GM19238 (cell line): Measurements from ENCODE around the gene TENT5A.
"Not testable (repeated sequence)": the region's sequence is repeated elsewhere in the genome, so short reads cannot be mapped to it uniquely, and the experiment has no call there.

Source experiments
- DNase-seq: peaks from one replicate; pipeline ENCODE4 v3.0.0; 2011; ENCODE audit warnings: low spot score; ENCODE audit not compliant: insufficient read length

The TENT5A gene

DNA sequence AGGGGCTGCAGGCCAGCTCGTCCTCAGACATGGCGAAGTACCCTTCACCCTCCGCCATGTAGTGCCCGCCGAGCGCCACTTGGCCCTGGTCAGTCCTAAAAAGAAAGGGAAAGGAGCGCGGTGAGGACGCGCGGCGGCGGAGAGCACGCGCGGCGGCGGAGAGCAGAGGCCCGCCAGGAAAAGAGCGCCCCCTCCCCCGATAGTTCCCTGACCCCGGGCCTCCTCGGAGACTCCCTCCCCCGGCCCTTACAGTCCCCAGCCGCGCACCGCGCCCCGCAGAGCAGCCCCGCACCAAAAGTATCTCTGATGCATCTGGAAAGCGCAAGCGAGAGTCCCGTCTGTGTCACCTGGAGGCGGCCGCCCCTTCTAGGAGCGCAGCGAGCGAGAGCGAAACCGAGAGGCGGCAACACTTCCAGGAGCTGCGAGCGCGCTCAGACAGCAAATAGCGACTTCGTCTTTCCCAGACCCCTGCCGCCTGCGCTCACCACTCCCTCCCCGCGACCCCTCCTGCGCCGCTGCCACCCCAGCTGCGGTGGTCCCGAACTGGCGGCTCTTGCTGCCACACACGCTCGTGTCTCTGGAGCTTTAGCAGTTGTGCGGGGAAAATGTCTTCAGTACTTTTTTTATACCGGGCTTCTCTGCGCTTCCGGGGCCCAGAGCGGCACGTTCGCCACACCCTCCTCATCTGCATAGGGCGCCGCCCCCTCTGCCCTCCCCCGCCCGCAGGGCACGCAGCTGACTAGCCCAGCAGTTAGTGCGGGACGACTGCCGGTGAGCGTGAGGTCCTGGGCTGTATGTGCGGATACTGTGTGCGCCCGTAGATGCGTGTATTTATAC, at the start of gene TENT5A:
Gene TENT5A (minus strand): TSS at position 598 of the 837 bp plus-strand sequence. CDS start 540 bp downstream, at position 58.
- peak; percentile 70 for DNase-seq

DNA sequence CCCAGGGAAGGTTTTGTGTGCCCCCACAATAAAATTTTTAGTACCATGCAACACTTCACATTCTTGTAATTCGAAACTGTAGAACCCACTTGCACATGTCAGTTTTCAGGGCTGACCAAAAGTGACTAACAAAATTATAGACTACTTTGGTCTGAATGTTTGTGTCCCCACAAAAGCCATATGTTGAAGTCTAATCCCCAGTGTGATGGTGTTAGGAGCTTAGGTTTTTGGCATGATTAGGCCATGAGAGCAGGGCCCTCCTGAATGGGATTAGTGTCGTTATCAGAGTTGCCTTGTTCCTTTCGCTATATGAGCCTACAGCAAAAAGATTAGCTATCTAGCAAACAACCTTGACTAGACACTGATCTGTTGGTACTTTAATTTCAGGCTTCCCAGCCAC, 49.0 kb upstream of the TENT5A start:
- no peak for DNase-seq

DNA sequence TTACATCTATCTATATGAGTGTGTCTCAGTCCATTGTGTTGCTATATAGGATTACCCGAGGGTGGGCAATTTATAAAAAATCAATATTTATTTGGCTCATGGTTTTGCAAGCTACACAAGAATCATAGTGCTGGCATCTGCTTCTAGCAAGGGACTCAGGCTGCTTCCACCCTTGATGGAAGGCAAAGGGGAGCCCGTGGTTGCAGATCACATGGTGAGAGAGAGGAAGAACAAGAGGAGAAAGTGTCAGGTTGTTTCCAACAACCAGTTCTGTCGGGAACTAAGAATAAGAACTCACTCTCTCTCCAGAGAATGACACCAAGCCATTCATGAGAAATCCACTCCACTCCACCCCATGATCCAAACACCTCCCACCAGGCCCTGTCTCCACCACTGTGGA, 48.2 kb upstream of the TENT5A start:
- no peak for DNase-seq

DNA sequence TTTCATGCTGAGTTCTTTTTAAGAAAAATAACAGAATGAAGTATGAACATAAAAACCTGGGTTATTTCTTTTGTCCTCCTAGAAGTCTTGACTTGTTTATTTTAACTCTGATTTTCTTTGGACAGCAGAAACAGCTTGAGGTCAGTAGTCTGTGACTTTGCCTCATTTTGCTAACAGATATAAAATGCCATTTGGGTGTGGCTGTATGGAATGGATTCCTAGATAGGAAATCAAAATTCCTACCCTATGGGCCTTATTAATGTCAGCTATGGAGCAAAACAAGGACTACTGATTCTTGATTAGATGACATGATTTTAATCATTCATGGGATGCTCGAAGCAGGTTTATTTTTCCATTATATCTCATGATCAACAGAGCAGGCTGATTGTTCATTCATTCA, 46.8 kb upstream of the TENT5A start:
- no peak for DNase-seq

DNA sequence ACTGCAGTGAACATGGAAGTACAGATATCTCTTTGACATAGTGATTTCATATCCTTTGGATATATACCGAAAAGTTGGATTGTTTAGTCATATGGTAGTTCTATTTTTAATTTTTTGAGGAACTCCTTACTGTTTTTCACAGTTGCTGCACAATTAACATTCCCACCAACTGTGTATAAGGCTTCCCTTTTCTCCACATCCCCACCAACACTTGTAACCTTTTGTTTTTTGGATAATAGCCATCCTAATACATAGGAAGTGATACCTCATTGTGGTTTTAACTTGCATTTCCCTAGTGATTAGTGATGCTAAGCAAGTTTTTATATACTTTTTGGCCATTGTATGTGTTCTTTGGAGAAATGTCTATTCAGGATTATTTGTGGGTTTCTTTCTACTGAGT, 45.1 kb upstream of the TENT5A start:
- no peak for DNase-seq

DNA sequence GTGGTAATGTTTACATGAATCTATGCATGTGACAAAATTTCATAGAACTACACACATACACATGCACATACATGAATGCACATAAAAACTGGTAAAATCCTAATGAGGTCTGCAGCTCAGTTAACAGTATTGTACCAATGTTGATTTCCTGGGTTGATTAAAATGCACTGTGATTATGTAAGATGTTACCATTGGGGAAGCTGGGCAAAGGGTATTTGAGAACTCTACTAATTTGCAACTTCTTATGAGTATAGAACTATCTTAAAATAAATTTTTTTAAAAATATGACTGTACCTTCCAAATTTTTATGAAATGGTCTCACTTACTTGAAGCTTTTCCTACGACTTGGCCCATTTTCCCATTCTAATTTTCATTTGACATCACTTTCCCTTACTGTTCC, 43.4 kb upstream of the TENT5A start:
- DNase-seq: no peak

DNA sequence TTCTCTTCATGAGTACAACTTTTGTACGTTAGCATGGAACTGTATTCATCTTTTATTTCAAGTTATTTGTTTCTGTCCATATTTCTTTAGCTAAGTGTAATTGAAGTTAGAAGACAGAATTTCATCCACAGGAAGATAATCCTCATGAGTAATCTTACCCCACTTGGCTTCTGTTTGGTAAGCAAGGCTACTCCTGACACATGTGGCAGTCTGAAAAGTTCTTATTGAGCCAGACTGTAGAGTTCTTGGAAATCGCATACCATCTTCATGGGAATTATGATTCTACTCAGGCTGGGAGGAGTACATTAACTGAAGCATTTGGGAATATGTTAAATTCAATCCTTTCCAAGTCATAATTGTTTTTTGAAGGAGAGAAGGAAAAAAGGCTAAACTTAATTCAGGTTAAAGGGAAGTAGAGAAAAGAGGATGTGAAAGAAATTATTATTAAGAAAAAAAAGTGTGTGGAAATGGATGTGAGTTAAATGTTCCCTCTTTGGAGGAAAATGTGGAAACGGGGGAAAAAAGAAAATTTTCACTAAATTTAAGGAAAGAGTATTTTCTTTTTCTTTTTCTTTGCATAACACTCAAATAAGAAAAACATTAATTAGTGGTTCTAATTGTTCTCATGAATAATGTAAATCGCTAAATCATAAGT, 41.5 kb upstream of the TENT5A start:
- no peak for DNase-seq

DNA sequence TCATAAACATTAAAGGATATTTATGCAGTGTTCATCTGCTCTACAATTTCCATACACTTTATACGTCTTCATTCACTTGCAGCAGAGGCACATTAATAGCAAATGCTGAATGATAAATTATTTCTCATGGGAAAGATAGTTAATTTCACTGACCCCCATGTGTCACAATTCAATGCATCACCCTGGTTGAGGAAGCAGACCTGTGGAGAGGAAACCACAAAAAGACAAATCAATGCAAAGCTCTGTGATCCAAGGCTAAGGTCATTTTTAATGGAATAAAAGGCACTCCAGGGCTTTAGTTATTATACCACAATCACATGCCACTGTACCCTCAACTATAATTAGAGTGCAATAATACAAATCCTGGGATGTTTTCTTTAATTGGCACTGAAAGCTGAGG, 40.3 kb upstream of the TENT5A start:
- DNase-seq: no peak

DNA sequence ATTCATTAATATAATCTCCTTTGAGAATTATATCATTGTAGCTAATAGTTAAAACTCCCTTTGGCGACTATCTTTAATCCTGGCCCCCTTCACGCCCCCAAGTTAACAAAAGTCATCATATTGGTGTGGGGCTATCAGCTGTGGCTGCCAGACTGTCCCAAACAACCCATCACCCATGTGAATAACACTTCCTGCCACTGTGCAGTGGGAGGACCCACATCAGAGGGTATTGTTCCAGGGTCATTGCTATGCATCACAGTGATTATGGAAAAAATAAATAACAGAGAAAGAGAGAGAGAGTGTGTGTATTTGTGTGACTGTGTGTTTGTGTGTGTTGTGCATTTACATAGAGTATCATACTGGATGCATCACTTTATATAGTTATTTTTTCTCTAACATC, 39.3 kb upstream of the TENT5A start:
- DNase-seq: no peak

DNA sequence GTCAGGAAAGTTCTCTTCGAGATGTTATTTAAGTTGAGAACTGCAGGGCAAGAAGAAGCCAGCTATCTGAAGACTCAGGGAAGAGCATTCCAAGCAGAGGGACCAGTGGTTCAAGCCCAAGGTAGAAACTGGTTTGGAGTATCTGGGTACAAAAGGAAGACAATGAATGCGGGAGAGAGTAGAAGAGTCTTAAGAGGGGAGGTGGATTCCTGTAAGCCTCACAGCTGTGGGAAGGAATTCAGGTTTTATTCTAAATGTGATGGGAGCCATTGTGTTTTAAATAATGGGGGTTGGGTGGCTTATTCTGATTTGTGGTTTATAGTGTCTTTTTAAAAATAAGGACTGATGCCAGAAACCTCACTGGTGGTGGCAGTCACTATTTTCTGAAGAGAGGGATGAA, 37.6 kb upstream of the TENT5A start:
- DNase-seq: no peak

DNA sequence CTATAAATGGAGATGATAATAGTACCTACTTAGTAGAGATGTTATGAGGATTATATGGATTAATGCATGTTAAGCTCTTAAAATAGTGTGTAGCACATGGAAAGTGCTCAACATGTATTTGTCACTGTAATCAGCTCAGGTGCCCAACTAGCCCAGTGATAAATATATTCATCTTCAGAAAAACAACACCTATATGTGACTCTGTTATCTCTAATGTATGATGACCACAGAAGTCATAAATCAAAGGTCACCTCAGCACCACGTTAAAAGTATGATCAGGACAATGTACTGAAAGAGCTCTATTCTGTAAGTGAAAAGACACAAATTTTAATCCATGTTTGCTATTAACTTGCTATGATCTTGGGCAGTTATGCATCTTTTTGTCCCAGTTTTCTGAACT, 36.8 kb upstream of the TENT5A start:
- DNase-seq: no peak

DNA sequence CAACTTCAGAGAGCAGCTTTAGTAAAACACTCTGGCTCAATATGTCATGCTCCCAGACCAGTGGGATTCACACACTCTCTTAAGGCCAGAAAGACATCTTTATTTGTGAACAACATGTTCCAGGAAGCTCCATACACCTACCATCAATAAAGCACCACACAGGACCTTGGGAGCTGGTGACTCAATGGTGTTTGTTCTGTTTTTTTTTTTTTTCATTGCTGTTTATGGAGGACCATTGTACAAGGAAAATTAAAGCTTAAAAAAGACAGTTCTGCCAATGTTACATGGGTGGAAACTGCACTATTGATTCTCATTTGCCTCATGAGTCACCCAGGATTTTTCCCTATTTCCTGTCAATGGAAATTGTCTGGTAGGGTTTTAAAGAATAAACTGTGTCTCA, 36.3 kb upstream of the TENT5A start:
- DNase-seq: no peak

DNA sequence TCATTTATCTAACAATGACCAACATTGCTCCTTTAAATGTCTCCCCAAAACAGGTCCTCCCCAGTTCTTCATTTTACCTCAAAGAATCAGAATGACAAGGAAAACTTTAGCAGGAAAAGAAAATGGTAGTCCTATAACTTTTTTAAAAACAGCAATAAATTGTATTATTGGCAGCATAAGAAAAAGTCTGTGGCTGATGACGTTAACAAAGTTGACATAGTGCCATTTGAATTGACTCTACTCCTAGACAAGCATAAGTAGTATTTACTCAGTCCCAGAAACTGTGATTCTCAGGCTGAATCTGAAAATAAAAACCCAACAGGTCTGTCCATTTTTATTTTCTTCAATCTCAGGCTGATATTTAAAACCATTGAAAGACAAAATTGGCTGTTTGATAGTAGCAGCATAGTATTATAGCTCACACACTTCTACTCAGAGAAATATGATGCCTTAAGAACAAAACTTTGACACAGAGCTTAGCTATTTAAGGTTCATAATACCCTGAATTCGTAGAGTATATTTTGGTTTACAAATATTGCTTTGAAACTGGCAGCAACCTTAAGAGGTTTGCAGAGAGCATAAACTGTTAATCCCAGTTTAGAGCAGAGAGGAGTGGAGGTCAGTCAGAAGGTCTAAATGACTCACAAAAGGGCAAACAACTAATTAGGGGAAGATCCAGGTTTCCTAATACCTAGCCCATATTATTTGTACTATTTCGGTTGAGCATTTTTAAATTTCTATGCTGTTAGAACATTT, 35.0 kb upstream of the TENT5A start:
- DNase-seq: no peak

DNA sequence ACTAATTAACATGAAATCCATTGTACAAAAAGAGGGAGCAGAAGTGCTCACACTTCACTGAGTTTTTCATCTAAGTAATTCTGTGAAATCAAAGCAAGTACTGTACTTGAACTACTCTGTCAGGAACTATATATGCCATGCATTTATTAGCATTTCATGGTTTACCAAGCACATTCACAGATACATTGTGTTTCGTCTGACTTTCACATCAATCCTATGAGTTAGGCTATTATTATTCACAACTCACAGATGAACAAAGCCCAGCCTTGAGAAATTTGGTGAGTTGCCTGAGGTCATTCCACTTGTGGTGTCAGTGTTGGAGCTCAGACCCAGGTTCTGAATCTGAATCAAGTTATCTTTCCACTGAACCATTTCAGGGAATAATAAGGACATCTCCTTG, 33.7 kb upstream of the TENT5A start:
- DNase-seq: no peak

DNA sequence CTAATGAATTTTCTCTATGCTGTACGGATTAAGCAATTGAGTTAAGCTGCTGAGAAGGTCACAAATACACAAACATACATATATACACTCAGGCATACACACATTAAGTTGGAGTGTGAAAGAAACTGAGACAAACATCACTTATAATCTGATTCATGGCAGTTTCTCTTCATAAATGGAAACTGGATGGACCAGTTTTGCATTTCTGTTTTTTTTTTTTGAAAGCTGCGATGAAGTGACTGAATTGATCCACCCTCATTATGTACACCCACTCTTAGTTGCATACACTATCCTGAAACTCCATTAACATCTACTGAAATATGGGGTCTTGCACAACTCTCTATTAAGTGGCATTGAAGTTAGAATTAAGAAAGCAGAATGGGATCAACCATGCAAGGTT, 32.9 kb upstream of the TENT5A start:
- no peak for DNase-seq

DNA sequence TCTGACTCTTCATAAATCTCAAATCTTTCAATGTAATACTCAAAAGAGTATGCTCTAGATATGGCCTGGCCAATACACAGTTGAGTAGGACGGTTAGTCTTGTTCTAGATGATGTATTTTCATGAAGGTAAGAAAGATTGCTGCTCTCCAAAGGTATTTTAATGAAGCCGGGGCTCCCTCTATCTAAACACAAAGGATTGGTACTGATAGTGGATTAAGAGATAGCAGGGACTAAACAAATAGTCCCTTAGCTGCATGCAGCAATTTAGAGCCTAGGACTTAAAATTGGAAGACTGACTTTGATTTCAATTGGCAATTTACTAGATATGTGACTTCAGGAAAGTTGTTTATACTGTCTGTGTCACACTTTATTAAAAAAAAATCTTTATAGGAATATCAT, 31.4 kb upstream of the TENT5A start:
- no peak for DNase-seq

DNA sequence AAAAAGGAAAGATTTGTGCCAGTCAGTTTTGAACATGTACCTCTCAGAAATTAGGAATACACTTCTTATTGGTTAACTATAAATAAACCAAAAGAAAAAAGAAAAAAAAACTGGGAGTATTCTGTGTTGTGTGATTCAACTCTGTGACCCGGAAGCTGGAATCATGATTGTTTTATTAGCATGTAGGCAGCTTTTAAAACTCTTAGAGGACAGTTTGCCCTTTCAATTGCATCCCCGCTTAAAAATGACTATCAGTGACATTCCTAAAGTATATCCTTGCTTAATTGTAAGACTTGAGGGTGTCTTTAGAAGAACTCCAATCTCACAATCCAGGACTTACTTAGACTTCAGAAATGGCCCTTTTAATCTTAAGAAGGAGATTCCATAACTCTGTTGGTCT, 29.1 kb upstream of the TENT5A start:
- DNase-seq: no peak

DNA sequence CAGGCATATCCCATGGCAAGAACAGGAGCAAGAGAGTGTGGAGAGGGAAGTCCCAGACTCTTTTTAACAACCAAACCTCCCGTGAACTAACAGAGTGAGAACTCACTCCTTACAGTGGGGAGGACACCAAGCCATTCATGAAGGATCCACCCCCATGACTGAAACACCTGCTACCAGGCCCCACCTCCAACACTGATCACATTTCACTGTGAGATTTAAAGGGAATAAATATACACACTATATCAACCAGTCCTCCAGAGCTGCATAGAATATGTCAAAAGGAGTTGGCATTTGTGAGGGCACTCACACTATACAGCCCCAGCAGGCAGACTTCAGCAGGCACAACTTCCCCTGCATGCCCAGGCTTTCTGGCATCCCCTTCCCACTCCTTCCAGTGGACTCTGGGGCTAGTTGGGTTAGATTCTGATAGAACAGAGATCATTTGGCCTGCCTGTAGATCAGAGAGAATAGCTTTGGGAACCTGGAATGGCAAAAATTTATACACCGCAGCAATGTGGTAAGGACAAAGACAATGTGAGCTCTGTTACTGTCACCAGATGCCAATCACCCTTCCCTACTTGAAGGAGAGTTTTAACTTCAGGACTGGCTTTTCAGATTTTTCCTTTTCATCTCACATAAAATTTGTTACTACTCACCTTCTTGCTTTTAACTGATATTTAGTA, 25.2 kb upstream of the TENT5A start:
- DNase-seq: no peak

DNA sequence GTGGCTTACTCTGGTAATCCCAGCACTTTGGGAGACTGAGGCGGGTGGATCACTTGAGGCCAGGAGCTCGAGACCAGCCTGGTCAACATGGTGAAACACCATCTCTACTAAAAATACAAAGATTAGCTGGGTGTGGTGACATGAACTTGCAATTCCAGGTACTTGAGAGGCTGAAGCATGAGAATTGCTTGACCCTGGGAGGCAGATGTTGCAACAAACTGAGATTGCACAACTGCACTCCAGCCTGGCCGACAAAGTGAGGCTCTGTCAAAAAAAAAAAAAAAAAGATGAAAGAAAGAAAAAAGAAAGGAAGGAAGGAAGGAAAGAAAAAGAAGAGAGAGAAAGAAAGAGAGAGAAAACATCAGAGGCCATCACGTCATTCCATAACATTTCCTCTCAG, 23.7 kb upstream of the TENT5A start:
- DNase-seq: not testable (repeated sequence)

DNA sequence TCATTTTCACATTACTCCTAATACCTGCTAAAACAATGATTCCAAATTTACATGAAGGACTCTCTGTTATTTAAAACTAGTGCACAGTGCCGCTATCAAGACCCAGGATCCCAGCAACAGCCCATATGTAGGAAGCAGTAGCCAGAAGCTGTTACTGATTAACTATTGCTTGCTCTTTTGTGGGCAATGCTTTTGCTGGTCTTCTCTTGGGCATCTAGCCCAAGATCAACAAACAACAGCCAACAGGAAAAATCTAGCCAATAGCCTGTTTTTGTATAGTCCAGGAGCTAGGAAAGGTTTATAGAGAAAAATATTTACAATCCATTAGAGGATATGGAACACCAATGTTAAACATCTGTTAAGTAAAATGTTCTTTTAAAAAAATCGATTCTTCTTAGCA, 22.1 kb upstream of the TENT5A start:
- no peak for DNase-seq

DNA sequence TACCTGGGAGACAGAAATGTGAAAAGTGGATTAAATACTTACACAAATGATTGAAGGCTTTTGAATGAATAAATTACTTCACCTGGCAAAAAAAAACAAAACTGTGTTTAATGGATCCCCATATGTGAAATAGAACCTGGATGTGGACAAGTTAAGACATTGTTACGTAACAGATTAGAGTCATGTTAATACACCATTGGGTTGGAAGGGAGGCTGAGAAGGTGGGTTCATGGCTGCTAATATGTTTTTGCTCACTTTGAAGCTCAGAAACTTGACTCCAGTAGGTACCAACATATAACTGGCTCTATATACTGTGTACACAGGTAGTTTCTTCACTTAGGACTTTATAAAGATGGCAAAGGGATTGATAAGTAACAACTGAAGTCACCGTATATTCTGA, 21.4 kb upstream of the TENT5A start:
- DNase-seq: no peak

DNA sequence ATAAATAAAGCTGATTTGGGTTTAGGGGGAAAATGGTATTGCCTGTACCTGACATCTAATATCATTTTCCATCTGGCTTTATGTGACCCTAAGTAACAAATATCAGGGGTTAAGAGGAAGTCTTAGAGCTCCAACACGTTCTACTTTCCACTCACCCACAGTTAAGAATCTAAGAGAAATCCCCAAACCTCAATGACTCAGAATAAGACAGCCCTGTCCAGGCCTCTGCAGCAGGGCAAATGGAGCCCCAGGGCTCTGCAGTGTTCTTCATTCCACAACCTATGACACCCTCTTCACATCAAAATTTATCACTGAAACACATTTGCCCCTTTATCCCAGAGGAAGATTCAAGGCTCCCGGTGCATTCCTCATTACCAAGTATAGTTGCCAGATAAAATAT, 20.3 kb upstream of the TENT5A start:
- peak; percentile 10 for DNase-seq
